Osteocyte (in vitro differentiated cells): Measurements from ENCODE around the gene COLEC12. TPM values are rescaled to one million over a fixed set of nuclear protein-coding genes. Genes with fewer than 3 reads are reported as not detected.
A peak's percentile ranks its signal among the peaks of the same experiment; 100 is the strongest.

ENCODE experiments used
- DNase-seq: peaks from one replicate; pipeline ENCODE4 v3.0.0; 2021; ENCODE audit warnings: mixed read lengths; ENCODE audit not compliant: unreplicated experiment; ENCODE audit errors: extremely low spot score
- H3K27ac Mint-ChIP-seq: one replicate; pipeline ENCODE4 v1.8.0; 2021; ENCODE audit warnings: mild to moderate bottlenecking, mixed read lengths; ENCODE audit not compliant: unreplicated experiment
- H3K27me3 Mint-ChIP-seq: one replicate; pipeline ENCODE4 v1.8.0; 2021; ENCODE audit warnings: mixed read lengths; ENCODE audit not compliant: unreplicated experiment
- H3K36me3 Mint-ChIP-seq: one replicate; pipeline ENCODE4 v1.8.0; 2021; ENCODE audit warnings: mixed read lengths; ENCODE audit not compliant: unreplicated experiment
- H3K4me1 Mint-ChIP-seq: one replicate; pipeline ENCODE4 v1.8.0; 2021; ENCODE audit warnings: mixed read lengths; ENCODE audit not compliant: unreplicated experiment
- H3K4me3 Mint-ChIP-seq: one replicate; pipeline ENCODE4 v1.8.0; 2021; ENCODE audit warnings: mild to moderate bottlenecking, moderate library complexity, mixed read lengths; ENCODE audit not compliant: unreplicated experiment
- H3K9me3 Mint-ChIP-seq: one replicate; pipeline ENCODE4 v1.8.0; 2021; ENCODE audit warnings: mixed read lengths; ENCODE audit not compliant: unreplicated experiment
- CTCF ChIP-seq: fragments of 200-600 bp; sonication (generic); IDR thresholded peaks from 2 replicates; pipeline ENCODE4 v1.5.0; 2021; ENCODE audit warnings: antibody characterized with exemption, mild to moderate bottlenecking, moderate library complexity
- total RNA-seq: library from RNA; stranded (reverse); gene quantifications from 2 replicates; pipeline ENCODE4 v1.2.1, GENCODE V29; 2021

The COLEC12 gene
- total RNA-seq, 1 donor from 2014 or later, result 113 TPM

GRCh38 chr18:354003-354402 lies 146.5 kb downstream of the COLEC12 start:
- peaks cover 26% of the 10 kb centered on the region for H3K36me3 Mint-ChIP-seq
- no peaks in the 10 kb centered on the region for H3K27me3 Mint-ChIP-seq
- H3K27ac Mint-ChIP-seq, result peak overlapping the region; percentile 77
- H3K9me3 Mint-ChIP-seq, result peaks cover 4% of the 10 kb centered on the region
- TF ChIP-seq CTCF, result no peak
- H3K4me3 Mint-ChIP-seq, result no peak overlapping the region
- H3K4me1 Mint-ChIP-seq, result peaks cover 44% of the 10 kb centered on the region
- no peak for DNase-seq

- Mint-ChIP-seq H3K9me3 (peaks cover 4% of the 10 kb centered on the region), H3K27ac (no peak overlapping the region), H3K36me3 (peaks cover 33% of the 10 kb centered on the region), H3K27me3 (no peaks in the 10 kb centered on the region), H3K4me3 (no peak overlapping the region), H3K4me1 (peaks cover 42% of the 10 kb centered on the region)
- DNase-seq, result no peak
- TF ChIP-seq CTCF, result no peak
Observed at GRCh38 chr18:352438-352837, 148.1 kb downstream of the COLEC12 start.

- DNase-seq, result no peak
- no peak for TF ChIP-seq CTCF
- Mint-ChIP-seq H3K9me3 (peaks cover 3% of the 10 kb centered on the region), H3K4me1 (peaks cover 29% of the 10 kb centered on the region), H3K27me3 (no peaks in the 10 kb centered on the region), H3K36me3 (peaks cover 47% of the 10 kb centered on the region), H3K4me3 (no peak overlapping the region), H3K27ac (no peak overlapping the region)
Observed at GRCh38 chr18:350953-351572, 149.4 kb downstream of the COLEC12 start.

GRCh38 chr18:346600-346999 lies 153.9 kb downstream of the COLEC12 start:
- H3K27me3 Mint-ChIP-seq, result no peaks in the 10 kb centered on the region
- TF ChIP-seq CTCF, result no peak
- H3K9me3 Mint-ChIP-seq, result no peaks in the 10 kb centered on the region
- peaks cover 57% of the 10 kb centered on the region for H3K36me3 Mint-ChIP-seq
- no peak overlapping the region for H3K4me3 Mint-ChIP-seq
- H3K27ac Mint-ChIP-seq, result no peak overlapping the region
- DNase-seq, result no peak
- H3K4me1 Mint-ChIP-seq, result no peaks in the 10 kb centered on the region

GRCh38 chr18:341102-341501 lies 159.4 kb downstream of the COLEC12 start:
- H3K9me3 Mint-ChIP-seq, result no peaks in the 10 kb centered on the region
- H3K36me3 Mint-ChIP-seq, result peaks cover 47% of the 10 kb centered on the region
- no peak for TF ChIP-seq CTCF
- no peak for DNase-seq
- no peak overlapping the region for H3K4me3 Mint-ChIP-seq
- H3K27me3 Mint-ChIP-seq, result no peaks in the 10 kb centered on the region
- H3K27ac Mint-ChIP-seq, result no peak overlapping the region
- no peaks in the 10 kb centered on the region for H3K4me1 Mint-ChIP-seq
